GM23338 (cell line): ENCODE data around the gene LOXL4. TPM values are rescaled to one million over a fixed set of nuclear protein-coding genes. Genes with fewer than 3 reads are reported as not detected.

Experiments
- ATAC-seq: fragments of 200-7000 bp; cut with Tn5 transposase; 3 replicates; pipeline ENCODE4 v1.9.1; 2020
- DNase-seq: peaks from one replicate; pipeline ENCODE4 v3.0.0-alpha.2; 2015; ENCODE audit warnings: low spot score
- H2AFZ ChIP-seq: fragments of 200-600 bp; sonication (generic); 2 replicates; pipeline ENCODE4 v1.8.0; 2016; ENCODE audit warnings: antibody characterized with exemption, mild to moderate bottlenecking, moderate library complexity
- H3F3A ChIP-seq: fragments of 200-600 bp; sonication (generic); replicated peaks from 2 replicates; pipeline ENCODE4 v1.8.0; 2017; ENCODE audit warnings: antibody characterized with exemption, mixed run types, low read depth
- H3K27ac ChIP-seq: fragments of 200-600 bp; sonication (generic); 2 replicates; pipeline ENCODE4 v1.6.1; 2016; ENCODE audit warnings: low read depth
- H3K27me3 ChIP-seq: fragments of 200-600 bp; sonication (generic); 2 replicates; pipeline ENCODE4 v1.8.0; 2016; ENCODE audit warnings: mild to moderate bottlenecking, mixed run types, moderate library complexity; ENCODE audit not compliant: insufficient read depth
- H3K36me3 ChIP-seq: fragments of 200-600 bp; sonication (generic); 2 replicates; pipeline ENCODE4 v1.8.0; 2016; ENCODE audit warnings: mild to moderate bottlenecking; ENCODE audit not compliant: insufficient read depth
- H3K4me1 ChIP-seq: fragments of 200-600 bp; sonication (generic); 2 replicates; pipeline ENCODE4 v1.8.0; 2016; ENCODE audit warnings: mild to moderate bottlenecking, moderate library complexity; ENCODE audit not compliant: insufficient read depth
- H3K4me2 ChIP-seq: fragments of 200-600 bp; sonication (generic); 2 replicates; pipeline ENCODE4 v1.7.1; 2017; ENCODE audit warnings: mixed run types
- H3K4me3 ChIP-seq: fragments of 200-600 bp; sonication (generic); 2 replicates; pipeline ENCODE4 v1.6.1; 2016; ENCODE audit warnings: mixed run types
- H3K79me2 ChIP-seq: fragments of 200-600 bp; sonication (generic); replicated peaks from 2 replicates; pipeline ENCODE4 v1.8.0; 2017; ENCODE audit warnings: mild to moderate bottlenecking; ENCODE audit not compliant: insufficient read depth
- H3K9me2 ChIP-seq: fragments of 200-600 bp; sonication (generic); 2 replicates; pipeline ENCODE4 v1.8.0; 2017; ENCODE audit not compliant: insufficient read depth
- H4K20me1 ChIP-seq: fragments of 200-600 bp; sonication (generic); replicated peaks from 2 replicates; pipeline ENCODE4 v1.8.0; 2017; ENCODE audit warnings: mild to moderate bottlenecking; ENCODE audit not compliant: insufficient read depth
- H3K27ac Mint-ChIP-seq: 2 replicates; pipeline ENCODE4 v1.8.0; 2020; ENCODE audit warnings: inconsistent platforms, mild to moderate bottlenecking, moderate library complexity, mixed read lengths
- H3K27me3 Mint-ChIP-seq: 3 replicates; pipeline ENCODE4 v1.8.0; 2022; ENCODE audit warnings: low read depth, mild to moderate bottlenecking, moderate library complexity, mixed read lengths, inconsistent platforms; ENCODE audit not compliant: insufficient read depth, poor library complexity
- H3K36me3 Mint-ChIP-seq: 3 replicates; pipeline ENCODE4 v1.8.0; 2021; ENCODE audit warnings: low read depth, mild to moderate bottlenecking, inconsistent platforms, moderate library complexity, mixed read lengths
- H3K4me1 Mint-ChIP-seq: 3 replicates; pipeline ENCODE4 v1.8.0; 2020; ENCODE audit warnings: mild to moderate bottlenecking, inconsistent platforms, mixed read lengths
- H3K4me3 Mint-ChIP-seq: 3 replicates; pipeline ENCODE4 v1.8.0; 2021; ENCODE audit warnings: moderate library complexity, mild to moderate bottlenecking, inconsistent platforms, mixed read lengths
- H3K9me3 Mint-ChIP-seq: 3 replicates; pipeline ENCODE4 v1.8.0; 2020; ENCODE audit warnings: moderate library complexity, mild to moderate bottlenecking, inconsistent platforms, mixed read lengths
- EZH2 ChIP-seq: fragments of 200-600 bp; sonication (generic); IDR thresholded peaks from one replicate; pipeline ENCODE4 v1.8.0; 2017; ENCODE audit warnings: antibody characterized with exemption, mild to moderate bottlenecking, low read depth; ENCODE audit not compliant: unreplicated experiment
- EZH2phosphoT487 ChIP-seq: fragments of 200-600 bp; sonication (generic); IDR thresholded peaks from one replicate; pipeline ENCODE4 v1.8.1; 2018; ENCODE audit warnings: antibody characterized with exemption; ENCODE audit not compliant: unreplicated experiment
- POLR2AphosphoS5 ChIP-seq: IDR thresholded peaks from 2 replicates; pipeline ENCODE4 v1.6.1; 2016; ENCODE audit warnings: antibody characterized with exemption, low read depth
- STAT1 ChIP-seq: IDR thresholded peaks from one replicate; pipeline ENCODE4 v1.6.1; 2016; ENCODE audit warnings: antibody characterized with exemption; ENCODE audit not compliant: unreplicated experiment
- ZNF331 ChIP-seq: fragments of 250-450 bp; sonication (Bioruptor Pico); IDR thresholded peaks from 2 replicates; pipeline ENCODE4 v1.5.0; 2020; ENCODE audit warnings: low read depth, mild to moderate bottlenecking, moderate library complexity
- polyA plus RNA-seq: library from polyadenylated mRNA; unstranded; fragments of >200 nt; fragmentation: Nextera tagmentation; extraction: Ambion mirVana; gene quantifications from 2 replicates; pipeline ENCODE4 v1.2.1, GENCODE V29; 2016
- total RNA-seq: library from RNA; depleted of rRNA; stranded (reverse); fragments of >200 nt; shearing (Covaris generic); gene quantifications from 2 replicates; pipeline ENCODE4 v1.2.3, GENCODE V29; 2014
- TF ChIP-seq, protein P1 (sequence below): IDR thresholded peaks from one replicate; pipeline ENCODE4 v1.6.1; 2018; ENCODE audit warnings: antibody characterized with exemption; ENCODE audit not compliant: unreplicated experiment
- TF ChIP-seq, protein P2 (sequence below): fragments of 250-450 bp; sonication (Bioruptor Pico); IDR thresholded peaks from 2 replicates; pipeline ENCODE4 v1.5.0; 2020; ENCODE audit warnings: mild to moderate bottlenecking, moderate library complexity

Gene LOXL4
- total and polyA plus RNA-seq, 2 experiments from 2014 or later, result 0.21 to 0.38 TPM

DNA sequence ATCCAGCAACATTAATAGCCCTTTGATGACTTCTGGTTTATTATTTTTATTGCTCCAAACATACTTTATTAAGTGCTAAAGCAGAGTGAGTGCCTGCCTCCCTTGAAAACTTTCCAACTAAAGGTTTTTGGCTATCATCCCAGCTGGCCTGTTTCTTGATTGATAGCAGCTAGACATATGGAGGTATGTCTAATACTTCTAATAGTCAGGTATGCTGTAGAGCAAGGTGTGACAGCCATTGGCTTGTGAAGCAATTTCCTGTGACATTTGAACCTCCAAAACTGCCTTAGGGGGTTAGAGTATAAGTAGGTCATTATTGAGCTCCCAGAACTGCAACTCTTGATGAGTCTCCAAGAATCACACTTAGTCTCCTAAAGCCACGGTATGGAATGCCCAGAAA is 55.8 kb downstream of the LOXL4 start (continued):
- TF ChIP-seq, protein P1, sequence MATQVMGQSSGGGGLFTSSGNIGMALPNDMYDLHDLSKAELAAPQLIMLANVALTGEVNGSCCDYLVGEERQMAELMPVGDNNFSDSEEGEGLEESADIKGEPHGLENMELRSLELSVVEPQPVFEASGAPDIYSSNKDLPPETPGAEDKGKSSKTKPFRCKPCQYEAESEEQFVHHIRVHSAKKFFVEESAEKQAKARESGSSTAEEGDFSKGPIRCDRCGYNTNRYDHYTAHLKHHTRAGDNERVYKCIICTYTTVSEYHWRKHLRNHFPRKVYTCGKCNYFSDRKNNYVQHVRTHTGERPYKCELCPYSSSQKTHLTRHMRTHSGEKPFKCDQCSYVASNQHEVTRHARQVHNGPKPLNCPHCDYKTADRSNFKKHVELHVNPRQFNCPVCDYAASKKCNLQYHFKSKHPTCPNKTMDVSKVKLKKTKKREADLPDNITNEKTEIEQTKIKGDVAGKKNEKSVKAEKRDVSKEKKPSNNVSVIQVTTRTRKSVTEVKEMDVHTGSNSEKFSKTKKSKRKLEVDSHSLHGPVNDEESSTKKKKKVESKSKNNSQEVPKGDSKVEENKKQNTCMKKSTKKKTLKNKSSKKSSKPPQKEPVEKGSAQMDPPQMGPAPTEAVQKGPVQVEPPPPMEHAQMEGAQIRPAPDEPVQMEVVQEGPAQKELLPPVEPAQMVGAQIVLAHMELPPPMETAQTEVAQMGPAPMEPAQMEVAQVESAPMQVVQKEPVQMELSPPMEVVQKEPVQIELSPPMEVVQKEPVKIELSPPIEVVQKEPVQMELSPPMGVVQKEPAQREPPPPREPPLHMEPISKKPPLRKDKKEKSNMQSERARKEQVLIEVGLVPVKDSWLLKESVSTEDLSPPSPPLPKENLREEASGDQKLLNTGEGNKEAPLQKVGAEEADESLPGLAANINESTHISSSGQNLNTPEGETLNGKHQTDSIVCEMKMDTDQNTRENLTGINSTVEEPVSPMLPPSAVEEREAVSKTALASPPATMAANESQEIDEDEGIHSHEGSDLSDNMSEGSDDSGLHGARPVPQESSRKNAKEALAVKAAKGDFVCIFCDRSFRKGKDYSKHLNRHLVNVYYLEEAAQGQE, result no peak
- TF ChIP-seq EZH2 (no peak), STAT1 (no peak), EZH2phosphoT487 (no peak)

DNA sequence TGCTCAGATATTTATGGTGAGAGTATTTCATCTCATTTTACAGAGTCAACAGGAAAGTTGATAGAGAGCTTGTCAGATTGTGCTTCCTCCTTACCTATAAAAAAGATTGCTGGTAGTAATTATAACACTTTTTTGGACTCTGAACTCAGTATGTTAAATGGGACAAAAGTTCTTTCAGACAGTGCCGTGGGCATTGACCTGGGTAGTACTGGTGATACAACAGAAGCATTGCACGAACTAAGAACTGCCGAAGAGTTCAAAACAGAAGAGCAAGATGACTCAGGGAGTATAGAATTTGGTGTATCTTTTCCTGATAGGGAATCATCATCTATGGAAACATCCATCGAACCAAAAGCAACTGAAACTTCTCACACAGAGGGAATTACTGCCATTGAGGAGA is 58.6 kb downstream of the LOXL4 start:
- Mint-ChIP-seq H3K27me3 (no peaks in the 10 kb centered on the region), H3K27ac (no peak overlapping the region), H3K4me1 (no peaks in the 10 kb centered on the region), H3K4me3 (no peak overlapping the region), H3K9me3 (no peaks in the 10 kb centered on the region), H3K36me3 (peaks cover 11% of the 10 kb centered on the region; the same call in 1 of the 3 replicates)
- Histone ChIP-seq H2AFZ (no peak overlapping the region), H3K27ac (no peak overlapping the region), H3K9me2 (no peaks in the 10 kb centered on the region), H3K27me3 (no peaks in the 10 kb centered on the region), H3K36me3 (0 out of 2 replicates have a peak, but pooled peaks cover 4% of the 10 kb centered on the region), H3K4me1 (no peaks in the 10 kb centered on the region), H3K4me2 (no peak overlapping the region), H3F3A (no peaks in the 10 kb centered on the region), H3K4me3 (no peak overlapping the region), H4K20me1 (peaks cover 10% of the 10 kb centered on the region), H3K79me2 (peaks cover 6% of the 10 kb centered on the region; the same call in 1 of the 2 replicates)
- no peak for ATAC-seq
- TF ChIP-seq POLR2AphosphoS5 (no peak), STAT1 (no peak), EZH2phosphoT487 (no peak), ZNF331 (CRISPR knock-in tag) (no peak)
- TF ChIP-seq, protein P2, sequence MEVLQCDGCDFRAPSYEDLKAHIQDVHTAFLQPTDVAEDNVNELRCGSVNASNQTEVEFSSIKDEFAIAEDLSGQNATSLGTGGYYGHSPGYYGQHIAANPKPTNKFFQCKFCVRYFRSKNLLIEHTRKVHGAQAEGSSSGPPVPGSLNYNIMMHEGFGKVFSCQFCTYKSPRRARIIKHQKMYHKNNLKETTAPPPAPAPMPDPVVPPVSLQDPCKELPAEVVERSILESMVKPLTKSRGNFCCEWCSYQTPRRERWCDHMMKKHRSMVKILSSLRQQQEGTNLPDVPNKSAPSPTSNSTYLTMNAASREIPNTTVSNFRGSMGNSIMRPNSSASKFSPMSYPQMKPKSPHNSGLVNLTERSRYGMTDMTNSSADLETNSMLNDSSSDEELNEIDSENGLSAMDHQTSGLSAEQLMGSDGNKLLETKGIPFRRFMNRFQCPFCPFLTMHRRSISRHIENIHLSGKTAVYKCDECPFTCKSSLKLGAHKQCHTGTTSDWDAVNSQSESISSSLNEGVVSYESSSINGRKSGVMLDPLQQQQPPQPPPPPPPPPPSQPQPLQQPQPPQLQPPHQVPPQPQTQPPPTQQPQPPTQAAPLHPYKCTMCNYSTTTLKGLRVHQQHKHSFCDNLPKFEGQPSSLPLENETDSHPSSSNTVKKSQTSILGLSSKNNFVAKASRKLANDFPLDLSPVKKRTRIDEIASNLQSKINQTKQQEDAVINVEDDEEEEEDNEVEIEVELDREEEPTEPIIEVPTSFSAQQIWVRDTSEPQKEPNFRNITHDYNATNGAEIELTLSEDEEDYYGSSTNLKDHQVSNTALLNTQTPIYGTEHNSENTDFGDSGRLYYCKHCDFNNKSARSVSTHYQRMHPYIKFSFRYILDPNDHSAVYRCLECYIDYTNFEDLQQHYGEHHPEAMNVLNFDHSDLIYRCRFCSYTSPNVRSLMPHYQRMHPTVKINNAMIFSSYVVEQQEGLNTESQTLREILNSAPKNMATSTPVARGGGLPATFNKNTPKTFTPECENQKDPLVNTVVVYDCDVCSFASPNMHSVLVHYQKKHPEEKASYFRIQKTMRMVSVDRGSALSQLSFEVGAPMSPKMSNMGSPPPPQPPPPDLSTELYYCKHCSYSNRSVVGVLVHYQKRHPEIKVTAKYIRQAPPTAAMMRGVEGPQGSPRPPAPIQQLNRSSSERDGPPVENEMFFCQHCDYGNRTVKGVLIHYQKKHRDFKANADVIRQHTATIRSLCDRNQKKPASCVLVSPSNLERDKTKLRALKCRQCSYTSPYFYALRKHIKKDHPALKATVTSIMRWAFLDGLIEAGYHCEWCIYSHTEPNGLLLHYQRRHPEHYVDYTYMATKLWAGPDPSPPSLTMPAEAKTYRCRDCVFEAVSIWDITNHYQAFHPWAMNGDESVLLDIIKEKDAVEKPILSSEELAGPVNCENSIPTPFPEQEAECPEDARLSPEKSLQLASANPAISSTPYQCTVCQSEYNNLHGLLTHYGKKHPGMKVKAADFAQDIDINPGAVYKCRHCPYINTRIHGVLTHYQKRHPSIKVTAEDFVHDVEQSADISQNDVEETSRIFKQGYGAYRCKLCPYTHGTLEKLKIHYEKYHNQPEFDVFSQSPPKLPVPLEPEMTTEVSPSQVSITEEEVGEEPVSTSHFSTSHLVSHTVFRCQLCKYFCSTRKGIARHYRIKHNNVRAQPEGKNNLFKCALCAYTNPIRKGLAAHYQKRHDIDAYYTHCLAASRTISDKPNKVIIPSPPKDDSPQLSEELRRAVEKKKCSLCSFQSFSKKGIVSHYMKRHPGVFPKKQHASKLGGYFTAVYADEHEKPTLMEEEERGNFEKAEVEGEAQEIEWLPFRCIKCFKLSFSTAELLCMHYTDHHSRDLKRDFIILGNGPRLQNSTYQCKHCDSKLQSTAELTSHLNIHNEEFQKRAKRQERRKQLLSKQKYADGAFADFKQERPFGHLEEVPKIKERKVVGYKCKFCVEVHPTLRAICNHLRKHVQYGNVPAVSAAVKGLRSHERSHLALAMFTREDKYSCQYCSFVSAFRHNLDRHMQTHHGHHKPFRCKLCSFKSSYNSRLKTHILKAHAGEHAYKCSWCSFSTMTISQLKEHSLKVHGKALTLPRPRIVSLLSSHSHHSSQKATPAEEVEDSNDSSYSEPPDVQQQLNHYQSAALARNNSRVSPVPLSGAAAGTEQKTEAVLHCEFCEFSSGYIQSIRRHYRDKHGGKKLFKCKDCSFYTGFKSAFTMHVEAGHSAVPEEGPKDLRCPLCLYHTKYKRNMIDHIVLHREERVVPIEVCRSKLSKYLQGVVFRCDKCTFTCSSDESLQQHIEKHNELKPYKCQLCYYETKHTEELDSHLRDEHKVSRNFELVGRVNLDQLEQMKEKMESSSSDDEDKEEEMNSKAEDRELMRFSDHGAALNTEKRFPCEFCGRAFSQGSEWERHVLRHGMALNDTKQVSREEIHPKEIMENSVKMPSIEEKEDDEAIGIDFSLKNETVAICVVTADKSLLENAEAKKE (CRISPR knock-in tag), result no peak
- no peak for DNase-seq
